Subcutaneous adipose tissue (tissue), 4 donors: ENCODE data around the gene TMEM259. TPM values are rescaled to one million over a fixed set of nuclear protein-coding genes. Genes with fewer than 3 reads are reported as not detected.

Experiments
- total RNA-seq, 4 donors: library from RNA; depleted of rRNA; stranded (reverse); fragments of >200 nt; gene quantifications; one replicate each; pipeline ENCODE4 v1.1.0, GENCODE V29; 2016
- TF ChIP-seq, protein P1 (sequence below): fragments of 450-650 bp; IDR thresholded peaks from one replicate; pipeline ENCODE4 v1.5.1; 2016; ENCODE audit warnings: low read depth, mild to moderate bottlenecking, control low read depth, antibody characterized with exemption, moderate library complexity

The TMEM259 gene
- total RNA-seq, 4 donors from 2014 or later: 65.1 to 193 (median 94.0) TPM

DNA sequence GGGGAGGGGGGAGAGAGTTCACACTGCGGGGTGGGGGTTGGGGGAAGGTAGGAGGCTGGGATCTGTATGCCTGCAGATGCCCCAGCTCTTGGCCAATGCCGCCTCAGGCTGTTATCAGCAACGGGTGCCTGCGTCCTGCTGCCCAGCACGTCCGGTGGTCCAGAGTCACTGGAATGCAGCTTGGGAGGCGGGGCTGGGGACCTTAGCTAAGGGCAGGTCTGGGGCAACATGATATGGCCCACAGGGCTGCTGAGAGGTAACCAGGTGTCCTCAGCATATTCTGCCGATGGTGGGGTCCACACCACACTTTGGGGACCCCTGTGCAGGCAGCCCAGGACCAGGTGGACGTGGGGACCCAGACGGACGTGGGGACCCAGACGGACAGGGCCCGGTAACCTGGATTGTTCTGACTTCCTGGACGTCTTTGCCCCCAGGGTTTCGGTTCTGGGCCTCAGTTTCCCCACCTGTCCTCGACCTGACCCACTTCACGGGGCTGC is 45.4 kb upstream of the TMEM259 start:
- TF ChIP-seq, protein P1, sequence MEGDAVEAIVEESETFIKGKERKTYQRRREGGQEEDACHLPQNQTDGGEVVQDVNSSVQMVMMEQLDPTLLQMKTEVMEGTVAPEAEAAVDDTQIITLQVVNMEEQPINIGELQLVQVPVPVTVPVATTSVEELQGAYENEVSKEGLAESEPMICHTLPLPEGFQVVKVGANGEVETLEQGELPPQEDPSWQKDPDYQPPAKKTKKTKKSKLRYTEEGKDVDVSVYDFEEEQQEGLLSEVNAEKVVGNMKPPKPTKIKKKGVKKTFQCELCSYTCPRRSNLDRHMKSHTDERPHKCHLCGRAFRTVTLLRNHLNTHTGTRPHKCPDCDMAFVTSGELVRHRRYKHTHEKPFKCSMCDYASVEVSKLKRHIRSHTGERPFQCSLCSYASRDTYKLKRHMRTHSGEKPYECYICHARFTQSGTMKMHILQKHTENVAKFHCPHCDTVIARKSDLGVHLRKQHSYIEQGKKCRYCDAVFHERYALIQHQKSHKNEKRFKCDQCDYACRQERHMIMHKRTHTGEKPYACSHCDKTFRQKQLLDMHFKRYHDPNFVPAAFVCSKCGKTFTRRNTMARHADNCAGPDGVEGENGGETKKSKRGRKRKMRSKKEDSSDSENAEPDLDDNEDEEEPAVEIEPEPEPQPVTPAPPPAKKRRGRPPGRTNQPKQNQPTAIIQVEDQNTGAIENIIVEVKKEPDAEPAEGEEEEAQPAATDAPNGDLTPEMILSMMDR: no peak

DNA sequence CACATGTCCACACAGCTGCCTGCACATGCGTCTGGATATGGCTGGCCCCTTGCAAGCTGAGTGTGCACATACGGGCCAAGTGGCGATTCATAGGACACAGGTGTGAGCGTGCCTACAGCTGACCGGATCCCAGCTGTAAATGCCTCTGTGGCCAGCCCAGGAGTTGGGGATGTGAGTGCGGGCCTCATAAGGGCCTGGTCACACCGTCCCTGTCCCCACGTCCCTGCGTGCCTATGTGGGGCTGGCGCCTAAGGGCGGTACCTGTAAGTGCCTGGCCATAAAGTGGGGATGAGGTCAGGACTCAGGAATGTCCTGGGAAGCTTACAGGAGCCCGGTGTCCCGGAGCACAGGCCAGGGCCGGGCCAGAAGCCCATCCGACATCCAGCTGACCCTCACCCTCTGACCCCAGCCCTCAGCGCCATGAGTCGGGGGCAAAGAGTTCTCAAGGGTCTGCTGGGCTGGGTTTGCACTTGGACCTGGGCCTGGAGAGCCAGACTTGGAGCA is 44.7 kb upstream of the TMEM259 start:
- TF ChIP-seq, protein P1: no peak

DNA sequence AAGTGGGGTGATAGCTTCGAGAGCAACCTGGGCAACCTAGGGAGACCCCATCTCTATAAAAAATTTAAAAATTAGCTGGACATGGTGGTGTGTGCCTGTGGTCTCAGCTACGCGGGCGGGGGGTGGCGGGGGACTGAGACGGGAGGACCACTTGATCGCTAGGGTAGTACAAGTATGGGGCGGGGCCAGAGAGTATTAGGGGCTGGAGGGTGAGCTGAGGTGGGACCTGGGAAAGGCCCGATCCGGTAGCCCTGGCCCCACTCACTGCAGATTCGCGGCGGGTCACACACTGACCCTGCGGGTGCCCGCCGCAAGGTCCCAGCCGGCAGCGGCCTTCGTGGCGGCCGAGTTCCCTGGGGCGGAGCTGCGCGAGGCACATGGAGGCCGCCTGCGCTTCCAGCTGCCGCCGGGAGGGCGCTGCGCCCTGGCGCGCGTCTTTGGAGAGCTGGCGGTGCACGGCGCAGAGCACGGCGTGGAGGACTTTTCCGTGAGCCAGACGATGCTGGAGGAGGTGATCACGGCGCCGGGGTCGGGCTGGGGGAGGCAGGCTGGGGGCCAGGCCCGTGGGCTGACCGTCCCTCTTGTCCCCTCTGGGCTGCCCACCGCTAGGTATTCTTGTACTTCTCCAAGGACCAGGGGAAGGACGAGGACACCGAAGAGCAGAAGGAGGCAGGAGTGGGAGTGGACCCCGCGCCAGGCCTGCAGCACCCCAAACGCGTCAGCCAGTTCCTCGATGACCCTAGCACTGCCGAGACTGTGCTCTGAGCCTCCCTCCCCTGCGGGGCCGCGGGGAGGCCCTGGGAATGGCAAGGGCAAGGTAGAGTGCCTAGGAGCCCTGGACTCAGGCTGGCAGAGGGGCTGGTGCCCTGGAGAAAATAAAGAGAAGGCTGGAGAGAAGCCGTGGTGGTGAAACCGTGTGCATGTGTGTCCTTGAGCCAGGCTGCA is 44.0 kb upstream of the TMEM259 start:
- TF ChIP-seq, protein P1: no peak

DNA sequence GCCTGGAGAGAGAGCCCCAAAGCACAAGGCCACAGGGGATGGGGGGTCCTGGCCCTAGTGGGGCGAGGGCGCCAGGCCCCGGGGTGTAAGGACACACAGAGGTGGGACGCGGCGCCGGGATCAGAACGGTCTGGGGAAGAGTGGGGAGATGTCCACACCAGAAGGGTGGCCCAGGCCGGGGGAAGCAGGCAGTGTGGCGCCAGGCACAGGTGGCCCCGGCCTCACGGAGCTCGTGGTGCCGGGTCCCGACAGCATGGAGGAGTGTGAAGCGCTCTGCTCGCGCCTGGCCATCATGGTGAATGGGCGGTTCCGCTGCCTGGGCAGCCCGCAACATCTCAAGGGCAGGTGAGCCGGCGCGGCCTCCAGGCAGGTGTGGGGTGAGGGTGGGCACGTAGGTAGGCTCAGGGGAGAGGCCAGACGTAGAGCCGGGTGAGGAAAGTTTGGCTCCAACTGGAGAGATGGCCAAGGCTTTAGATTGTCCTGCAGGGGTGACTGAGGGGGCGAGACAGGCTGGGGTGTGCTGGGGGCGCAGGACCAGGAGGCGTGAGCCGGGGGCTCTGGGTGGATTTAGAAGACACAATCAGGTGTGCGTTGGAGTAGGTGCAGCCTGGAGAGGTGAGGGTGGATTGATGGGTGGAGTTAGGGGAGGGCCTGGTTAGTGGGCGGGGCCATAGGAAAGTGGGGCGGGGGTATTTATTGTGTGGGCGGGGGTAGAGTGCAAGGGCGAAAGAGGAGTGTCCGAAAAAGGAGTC is 43.2 kb upstream of the TMEM259 start:
- TF ChIP-seq, protein P1: no peak

DNA sequence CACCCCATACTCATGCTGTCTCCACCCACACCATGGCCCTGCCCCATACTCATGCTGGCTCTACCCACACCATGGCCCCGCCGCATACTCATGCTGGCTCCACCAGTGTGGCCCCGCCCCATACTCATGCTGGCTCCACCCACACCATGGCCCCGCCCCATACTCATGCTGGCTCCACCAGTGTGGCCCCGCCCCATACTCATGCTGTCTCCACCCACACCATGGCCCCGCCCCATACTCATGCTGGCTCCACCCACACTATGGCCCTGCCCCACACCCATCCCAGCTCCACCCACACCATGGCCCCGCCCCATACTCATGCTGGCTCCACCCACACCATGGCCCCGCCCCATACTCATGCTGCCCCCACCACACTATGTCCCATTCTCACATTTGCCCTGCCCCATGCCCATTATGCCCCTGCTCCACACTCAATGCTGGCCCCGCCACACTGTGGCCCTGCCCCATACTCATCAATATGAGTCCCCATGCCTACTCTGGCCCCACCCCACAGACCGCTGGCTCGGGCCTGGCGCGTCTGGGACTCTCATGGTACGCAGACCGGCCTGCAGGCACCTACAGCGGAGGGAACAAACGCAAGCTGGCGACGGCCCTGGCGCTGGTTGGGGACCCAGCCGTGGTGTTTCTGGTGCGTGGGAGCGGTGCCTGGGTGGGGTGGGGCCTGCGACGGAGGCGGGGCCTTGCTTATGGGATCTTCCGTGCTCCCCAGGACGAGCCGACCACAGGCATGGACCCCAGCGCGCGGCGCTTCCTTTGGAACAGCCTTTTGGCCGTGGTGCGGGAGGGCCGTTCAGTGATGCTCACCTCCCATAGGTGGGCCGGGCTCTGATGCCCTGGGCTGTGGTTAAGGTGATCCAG is 42.3 kb upstream of the TMEM259 start:
- TF ChIP-seq, protein P1: no peak

DNA sequence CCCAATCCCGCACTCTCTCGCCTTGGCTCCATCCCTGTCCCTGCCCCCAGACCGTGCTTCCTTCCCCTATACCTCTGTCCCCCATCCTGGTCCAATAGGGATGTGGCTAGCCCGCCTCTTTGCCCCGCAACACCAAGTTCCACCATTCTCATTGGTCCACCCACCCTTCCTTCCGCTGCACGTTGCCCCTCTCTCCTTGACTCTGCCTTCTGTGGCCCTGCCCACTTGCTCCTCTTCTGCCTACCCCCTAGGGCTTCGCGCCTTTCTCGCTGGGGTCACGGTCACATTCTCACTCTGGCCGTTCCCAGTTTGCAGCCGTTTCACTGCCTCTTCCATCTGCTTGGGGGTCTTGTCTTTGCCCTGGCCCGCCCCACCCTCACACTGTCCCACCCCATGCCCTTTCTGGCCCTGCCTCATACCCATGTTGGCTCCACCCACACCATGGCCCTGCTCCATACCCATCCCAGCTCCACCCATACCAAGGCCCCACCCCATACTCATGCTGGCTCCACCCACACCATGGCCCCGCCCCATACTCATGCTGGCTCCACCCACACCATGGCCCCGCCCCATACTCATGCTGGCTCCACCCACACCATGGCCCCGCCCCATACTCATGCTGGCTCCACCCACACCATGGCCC is 41.6 kb upstream of the TMEM259 start:
- TF ChIP-seq, protein P1: no peak
